HG03460 (cell line): Measurements from ENCODE around the gene MINDY3.
"Not testable (repeated sequence)": the region's sequence is repeated elsewhere in the genome, so short reads cannot be mapped to it uniquely, and the experiment has no call there.

Source experiments
- ATAC-seq: cut with Tn5 transposase; IDR thresholded peaks from one replicate; pipeline ENCODE4 v1.9.1; 2021; ENCODE audit not compliant: unreplicated experiment

Gene MINDY3

DNA sequence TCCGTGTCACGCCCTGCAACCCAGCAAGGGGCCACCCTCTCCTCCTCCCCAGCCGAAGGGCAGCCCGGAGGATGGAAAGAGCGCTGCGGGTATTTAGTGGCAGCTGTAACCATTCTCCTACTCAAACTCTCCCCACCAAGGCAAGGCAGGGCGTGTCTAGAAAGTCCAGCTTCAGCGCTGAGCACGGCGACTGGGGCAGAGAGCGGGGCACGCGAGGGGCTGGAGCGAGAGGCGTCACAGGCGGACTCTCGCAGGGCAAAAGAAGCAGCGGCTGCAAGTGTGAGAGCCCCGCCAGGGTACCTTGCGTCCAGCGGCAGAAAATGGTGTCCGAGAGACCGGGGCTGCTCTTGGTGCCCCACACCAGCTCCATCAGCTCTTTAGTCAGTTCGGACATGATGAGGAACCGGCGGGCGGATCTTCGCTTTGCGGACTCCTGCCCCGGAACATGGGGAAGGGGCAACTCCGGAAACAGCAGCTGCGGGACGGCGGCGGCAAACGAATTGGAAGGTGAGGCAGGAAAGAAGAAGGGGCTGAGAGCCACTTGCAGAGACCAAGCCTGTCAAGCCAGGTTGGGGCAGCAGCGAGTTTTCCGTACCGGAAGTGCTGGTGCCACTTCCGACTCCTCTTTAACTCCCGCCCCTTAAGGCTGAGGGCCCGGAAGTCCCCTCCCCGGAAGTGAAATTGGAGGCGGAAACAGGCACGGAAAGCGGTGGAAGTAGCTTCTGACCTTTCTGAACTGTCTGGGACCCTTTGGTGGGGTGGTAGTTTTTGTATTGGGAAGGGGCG, at the start of gene MINDY3:
MINDY3 (minus strand) TSS at position 602 of the 786 bp plus-strand sequence; CDS start at position 394, 208 bp downstream.
- ATAC-seq, result peak; percentile 92

DNA sequence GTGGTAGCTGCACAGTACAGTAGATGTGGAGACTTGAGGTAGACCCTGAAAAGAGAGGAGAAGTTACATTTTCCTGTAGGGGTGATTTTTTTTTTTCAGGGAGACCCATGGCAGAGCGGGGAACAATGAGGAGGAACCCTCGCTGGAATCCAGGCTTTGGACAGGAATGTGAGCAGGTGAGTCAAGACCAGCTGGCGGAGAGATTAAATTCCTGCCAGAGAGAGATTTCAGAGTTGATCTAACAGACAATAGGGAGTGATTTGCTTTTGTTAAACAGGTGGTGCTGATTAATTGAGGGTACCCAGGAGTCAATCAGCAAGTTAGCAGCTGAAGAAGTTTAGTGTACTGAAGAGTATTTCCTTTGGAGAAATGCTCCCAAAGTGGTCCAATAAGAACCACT, 41.6 kb upstream of the MINDY3 start:
- no peak for ATAC-seq

DNA sequence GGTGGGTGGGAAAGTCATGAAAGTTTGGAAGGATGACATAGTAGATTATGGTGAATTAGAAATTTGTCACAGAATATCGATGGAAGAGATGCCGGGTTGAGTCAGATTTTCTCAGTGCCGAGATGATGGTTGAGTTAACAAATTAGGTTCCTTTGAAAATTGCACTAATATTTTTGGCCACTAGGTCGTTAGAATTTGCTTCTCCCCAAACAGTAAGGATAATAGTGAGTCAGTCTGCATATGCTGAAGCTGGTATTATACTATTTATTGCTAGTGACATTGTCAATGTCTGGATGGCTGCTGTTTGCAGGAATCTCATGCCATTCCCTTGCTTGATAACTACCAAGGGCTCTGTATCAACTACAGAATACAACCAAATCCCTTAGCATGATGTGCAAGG, 37.7 kb upstream of the MINDY3 start:
- no peak for ATAC-seq

DNA sequence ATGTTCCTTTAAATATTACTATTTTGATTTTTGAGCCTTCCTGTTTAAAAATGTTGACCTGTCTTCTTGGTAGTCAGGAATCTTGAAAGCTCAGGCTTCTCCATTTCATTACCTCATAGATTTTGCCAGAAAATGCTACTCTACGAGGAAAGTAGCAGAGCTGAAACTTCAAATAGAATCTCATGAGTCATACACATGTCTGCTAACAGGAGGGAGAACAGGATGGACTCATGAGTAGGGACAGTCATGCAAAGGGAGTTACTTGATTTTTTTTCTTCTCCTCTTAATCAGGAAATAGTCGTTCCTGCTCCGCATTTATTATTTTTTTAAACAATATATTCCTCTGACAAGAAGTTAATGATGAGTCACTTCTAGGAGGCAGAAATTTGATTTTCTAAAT, 37.0 kb upstream of the MINDY3 start:
- no peak for ATAC-seq

DNA sequence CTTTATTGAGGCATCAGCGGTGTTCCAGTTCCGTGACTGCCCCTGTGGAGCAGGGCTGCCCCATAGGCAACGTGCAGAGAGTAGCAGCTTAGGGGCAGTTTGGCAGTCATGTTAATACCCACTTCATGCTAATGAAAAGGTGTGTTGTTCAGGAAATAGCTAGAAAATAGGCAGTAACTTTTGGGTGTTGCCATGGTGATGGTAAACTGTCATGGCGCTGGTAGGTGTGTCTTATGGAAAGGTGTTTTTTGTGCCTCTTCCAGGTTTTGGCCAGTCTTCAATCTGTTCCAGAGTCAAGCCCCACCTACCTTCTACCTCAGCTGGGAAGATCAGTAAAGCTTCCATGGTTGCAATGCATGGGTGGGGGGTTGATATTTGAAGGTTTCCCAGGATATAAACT, 36.3 kb upstream of the MINDY3 start:
- ATAC-seq, result no peak

DNA sequence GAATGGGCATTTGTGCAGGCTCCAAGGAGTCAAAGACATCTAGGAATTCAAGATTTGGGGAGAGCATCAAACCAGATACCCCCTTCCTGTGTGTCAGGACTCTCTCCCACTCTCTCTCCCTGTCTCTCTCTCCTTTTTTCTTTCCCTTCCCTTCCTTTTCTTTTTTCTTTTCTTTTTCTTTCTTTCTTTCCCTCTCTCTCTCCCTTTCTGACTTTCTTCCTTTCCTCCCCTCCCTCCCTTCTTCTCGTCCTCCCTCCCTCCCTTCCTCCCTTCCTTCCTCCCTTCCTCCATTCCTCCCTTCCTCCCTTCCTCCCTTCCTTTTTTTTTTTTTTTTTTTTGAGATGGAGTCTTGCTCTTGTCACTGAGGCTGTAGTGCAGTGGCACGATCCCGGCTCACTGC, 24.1 kb upstream of the MINDY3 start:
- ATAC-seq, result no peak

DNA sequence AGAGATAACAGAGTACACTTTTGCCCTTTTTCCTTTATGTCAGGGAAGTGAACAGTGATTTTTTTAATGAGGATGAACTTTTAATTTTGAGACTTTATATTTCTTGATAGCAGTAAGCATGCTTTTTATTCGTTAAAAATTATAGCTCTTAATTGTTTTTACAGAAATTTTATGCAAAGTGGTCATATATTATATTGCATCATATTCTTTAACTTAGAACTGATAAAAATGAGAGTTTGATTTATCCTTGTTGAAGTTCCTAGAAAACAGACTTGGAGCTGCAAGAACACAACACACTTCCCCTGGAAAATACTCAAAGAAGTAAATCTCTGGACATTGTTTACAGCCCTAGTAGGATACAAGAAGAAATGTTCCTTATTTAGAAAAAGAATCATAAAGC, 21.2 kb upstream of the MINDY3 start:
- ATAC-seq, result no peak

DNA sequence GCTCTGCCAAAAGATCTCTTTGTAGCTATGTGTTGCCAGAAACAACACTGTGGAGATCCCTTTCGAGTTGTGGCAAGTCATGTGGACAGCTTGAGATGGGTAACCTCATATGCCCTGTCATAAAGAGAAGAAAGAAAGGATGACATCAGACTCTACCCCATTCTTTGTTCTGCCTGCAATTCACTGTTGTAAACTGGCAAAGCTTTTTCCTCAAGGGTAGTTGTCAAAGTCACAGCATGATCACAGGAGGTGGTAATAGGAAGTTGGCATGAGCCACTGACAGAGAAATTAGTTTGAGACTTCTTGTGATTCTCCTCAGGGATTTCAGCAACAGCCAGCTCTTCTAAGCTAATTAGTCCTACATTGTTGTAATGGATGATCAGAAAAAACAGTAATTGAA, 19.4 kb upstream of the MINDY3 start:
- ATAC-seq, result no peak

DNA sequence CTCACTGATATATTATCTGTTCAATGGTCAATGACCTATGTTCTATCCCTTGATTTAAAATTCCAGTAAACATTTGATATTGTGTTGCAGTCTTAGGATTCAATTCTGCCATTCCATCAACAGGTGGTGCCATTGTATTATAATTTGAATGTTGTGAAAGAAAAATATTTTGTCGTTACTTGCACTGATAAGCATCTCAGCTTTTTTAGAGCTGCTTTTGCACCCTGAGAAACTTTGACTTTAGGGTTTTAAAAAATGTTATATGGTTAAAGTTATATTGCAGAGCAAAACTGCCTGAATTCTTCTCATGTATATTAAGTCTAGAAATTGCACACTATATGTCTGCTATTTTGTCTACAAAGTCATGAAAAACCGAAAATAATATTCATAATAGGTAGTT, 18.8 kb upstream of the MINDY3 start:
- ATAC-seq, result no peak

DNA sequence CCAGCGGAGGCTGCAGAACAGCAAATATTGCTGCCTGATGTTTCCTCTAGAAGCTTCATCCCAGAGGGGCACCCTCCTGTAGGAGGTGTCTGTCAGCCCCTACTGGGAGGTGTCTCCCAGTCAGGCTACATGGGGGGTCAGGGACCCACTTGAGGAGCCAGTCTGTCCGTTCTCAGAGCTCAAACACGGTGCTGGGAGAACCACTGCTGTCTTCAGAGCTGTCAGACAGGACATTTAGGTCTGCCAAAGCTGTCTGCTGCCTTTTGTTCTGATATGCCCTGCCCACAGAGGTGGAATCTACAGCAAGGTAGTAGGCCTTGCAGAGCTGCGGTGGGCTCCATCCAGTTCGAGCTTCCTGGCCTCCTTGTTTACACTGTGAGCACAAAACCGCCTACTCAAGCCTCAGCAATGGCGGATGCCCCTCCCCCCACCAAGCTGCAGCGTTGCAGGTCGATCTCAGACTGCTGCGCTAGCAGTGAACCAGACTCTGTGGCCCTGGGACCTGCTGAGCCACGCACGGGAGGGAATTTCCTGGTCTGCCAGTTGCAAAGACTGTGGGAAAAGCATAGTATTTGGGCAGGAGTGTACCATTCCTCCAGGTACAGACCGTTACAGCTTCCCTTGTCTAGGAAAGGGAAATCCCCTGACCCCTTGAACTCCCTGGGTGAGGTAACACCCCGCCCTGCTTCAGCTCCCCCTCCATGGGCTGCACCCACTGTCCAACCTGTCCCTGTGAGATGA, 17.7 kb upstream of the MINDY3 start:
- no peak for ATAC-seq

DNA sequence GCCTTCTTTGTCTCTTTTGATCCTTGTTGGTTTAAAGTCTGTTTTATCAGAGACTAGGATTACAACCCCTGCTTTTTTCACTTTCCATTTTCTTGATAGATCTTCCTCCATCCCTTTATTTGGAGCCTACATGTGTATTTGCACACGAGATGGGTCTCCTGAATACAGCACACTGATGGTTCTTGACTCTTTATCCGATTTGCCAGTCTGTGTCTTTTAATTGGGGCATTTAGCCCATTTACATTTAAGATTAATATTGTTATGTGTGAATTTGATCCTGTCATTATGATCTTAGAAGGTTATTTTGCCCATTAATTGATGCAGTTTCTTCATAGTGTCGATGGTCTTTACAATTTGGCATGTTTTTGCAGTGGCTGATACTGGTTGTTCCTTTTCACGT, 16.0 kb upstream of the MINDY3 start:
- ATAC-seq, result not testable (repeated sequence)

DNA sequence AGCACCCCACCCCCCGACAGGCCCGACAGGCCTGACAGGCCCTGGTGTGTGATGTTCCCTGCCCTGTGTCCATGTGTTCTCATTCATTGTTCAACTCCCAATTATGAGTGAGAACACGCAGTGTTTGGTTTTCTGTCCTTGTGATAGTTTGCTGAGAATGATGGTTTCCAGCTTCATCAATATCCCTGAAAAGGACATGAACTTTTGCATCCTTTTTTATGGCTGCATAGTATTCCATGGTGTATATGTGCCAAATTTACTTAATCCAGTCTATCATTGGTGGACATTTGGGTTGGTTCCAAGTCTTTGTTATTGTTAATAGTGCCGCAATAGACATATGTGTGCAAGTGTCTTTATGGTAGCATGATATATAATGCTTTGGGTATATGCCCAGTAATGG, 12.3 kb upstream of the MINDY3 start:
- ATAC-seq, result not testable (repeated sequence)

DNA sequence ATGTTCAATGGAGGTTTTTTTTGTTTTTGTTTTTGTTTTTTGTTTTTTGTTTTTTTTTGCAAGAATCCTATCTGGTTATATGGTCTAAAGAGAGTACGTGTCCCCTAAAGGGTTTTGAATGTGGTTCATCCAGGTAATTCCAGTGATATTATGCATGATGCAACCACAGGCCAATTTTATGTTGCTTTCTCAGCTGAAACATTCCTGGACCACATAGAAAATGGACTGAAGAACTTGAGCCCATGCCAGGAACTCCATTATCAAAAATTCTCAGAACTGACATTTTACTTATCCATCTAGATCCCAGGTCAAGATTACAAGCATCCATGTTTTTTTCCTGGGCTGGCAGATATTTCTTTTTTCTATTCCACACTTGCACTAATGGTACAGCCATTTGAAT, 11.5 kb upstream of the MINDY3 start:
- ATAC-seq, result no peak

DNA sequence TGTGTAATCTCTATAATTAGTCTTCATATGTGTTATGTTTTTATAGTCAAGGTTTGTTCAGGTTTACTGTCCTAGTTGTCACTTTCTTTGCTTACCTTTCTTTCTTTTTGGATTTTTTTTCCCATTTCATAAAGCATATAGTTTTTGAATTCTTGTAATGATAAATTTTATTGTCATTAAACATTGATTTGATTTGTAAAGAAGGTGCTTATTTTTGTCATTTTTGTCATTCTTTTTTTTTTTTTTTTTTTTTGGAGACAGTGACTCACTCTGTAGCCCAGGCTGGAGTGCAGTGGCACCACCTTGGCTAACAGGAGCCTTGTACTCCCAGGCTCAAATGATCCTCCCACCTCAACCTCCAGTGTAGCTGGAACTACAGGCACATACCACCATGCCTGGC, 9.6 kb upstream of the MINDY3 start:
- ATAC-seq, result no peak

DNA sequence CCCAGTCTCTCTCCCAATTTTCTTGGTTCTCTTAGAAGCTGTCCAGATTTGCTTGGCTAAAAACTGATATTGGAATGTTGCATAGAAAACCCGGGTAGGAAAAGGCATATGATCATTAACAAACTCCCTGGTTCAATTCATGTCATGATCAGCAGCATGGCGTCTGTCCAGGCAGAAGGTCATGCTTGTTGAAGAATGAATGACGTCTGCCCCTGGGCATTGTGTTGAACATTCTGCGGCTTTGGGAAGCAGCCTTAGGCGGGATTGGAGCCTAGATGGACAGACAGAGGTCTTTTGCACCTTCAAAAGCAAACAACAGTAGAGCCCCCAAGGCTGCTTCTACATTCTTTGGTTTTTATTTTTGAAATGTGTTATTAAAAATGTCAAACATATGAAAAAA, 7.7 kb upstream of the MINDY3 start:
- ATAC-seq, result no peak

DNA sequence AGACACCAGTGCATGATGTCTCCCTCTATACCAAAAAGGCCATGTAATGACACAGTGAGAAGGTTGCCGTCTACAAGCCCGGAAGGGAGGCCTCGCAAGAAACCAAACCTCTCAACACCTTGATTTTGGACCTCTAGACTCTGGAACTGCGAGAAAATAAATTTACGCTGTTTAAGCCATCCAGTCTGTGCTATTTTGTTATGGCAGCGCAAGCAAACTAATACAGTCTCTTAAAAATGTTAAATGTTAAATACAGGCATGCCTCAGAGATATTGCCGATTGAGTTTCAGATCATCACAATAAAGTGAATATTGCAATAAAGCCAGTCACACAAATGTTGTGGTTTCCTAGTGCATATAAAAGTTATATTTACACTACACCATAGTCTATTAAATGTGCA, 5.0 kb upstream of the MINDY3 start:
- no peak for ATAC-seq

DNA sequence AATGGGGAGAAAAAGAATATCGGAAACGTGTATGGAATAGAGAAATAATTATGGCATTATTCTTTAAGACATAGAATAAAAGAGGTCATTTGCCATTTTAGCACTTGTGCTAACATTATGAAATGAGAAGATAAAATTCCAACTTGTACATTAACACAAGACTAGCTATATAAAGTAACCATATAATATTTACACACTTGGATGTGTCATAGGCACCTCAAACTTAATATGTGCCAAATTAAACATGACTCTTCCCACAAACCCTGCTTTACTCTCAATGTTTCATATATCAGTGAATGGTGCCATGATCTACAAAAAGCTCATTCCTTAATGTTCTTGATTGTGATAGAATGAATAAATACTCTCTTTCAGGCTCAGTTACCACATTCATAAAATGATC, 4.1 kb upstream of the MINDY3 start:
- no peak for ATAC-seq

DNA sequence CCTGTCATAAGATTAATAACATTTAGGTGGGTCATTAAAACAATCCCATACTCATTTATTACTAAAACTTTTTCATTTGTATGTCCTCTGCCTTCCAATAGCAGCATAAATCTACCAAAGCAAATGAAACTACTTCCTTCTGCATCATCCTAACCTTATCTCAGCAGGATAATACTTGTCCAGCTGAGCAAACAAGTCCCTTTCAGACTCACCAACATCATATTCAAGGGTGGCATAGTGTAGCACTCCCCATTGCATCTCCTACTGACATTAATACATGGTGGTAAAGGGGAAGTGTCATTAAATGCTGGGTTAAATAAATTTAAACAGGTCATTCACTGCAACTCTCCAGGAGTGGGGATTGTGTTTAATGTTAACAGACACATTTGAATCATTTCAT, 3.4 kb upstream of the MINDY3 start:
- ATAC-seq, result no peak

DNA sequence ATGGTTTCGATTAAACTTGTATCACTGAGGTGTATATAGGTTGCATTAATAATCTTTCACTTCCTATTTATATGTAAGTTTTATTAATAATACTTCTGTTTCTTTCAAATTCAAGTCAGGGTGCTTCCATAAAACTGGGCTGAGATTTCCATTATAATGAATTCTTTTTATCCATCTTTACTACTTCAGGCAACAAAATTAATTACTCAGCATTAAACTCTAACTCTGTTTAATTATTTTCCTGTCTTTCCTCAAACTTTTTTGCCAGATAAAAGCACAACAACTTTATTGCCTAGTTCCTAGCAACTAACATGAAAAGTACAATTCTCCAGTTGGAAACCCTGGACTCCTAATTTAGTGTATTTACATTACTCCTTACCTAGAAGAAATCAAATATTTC, 3.0 kb upstream of the MINDY3 start:
- ATAC-seq, result no peak

DNA sequence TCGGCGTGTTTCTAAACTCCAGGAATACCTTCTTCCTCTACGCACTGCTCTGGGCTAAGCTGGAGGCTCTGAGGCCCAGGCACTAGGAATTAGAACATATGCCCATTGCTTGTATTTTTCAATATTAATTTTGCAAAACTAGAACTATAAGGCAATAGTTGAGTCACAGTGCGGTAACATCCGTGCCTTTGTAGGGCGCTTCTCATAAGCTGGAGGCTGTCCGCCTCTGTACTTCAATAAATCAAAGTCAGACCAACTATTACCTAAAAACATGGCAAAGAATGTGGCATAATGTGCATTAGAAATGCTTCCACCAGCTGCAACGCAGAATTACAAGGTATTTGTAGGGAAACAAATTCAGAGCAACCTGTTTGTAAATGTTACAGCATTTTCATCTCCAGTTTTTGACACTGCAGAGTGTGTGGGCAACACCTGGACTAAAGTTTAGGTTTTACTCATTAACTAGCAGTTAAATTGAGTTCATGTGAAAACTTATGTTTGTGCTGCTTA, 440 bp upstream of the MINDY3 start:
- no peak for ATAC-seq

DNA sequence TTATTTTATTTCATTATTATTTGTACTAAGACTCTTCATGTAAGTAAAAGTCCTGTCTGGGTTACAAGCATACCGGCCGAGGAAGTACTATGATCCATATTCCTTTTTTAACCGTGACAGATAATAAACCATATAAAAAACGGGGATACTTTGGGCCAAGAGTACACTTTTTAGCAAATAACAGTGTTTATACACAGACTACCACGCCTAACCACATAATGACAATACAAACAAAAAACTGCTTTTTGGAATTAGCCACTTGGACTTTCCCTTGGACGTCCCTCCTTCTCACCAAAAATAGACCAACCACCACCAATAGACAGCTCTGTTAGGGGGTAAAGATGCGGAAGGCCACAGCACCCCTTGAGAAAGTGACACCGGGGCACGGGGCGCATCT, 800 bp downstream of the MINDY3 start:
- peak; percentile 72 for ATAC-seq

DNA sequence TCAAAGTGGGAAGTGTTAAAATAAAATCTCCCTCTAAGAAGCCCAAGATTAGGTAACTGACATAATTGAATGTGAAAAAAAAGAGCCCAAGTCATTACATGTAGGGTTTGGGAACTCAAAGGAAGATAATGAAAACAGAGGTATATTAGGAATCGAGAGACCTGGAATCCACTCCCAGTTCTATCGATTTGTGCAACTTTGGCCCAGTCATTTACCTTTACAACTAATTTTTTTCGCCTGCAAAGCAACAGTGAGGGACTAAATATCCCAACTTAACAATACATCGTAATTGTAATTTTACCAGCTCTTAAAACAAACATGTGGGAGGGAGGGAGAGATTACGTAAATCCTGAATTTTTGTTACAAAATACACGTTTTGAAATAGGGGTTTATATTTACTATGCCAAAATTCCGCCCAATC, 1.4 kb downstream of the MINDY3 start:
- ATAC-seq, result no peak
